HEK293 (cell line): ENCODE results near the gene PLS3.
A peak's percentile ranks its signal among the peaks of the same experiment; 100 is the strongest.

ENCODE experiments used
- CTCF ChIA-PET: fragments of 350-600 bp; formaldehyde crosslinking; extraction: SDS; loops from one replicate; lab custom pipeline; 2021; ENCODE audit warnings: antibody characterized with exemption; lab: Yijun Ruan, JAX
- POLR2A ChIA-PET: fragments of 300-600 bp; formaldehyde crosslinking; extraction: SDS; loops from one replicate; lab custom pipeline; 2020; ENCODE audit warnings: antibody characterized with exemption, inconsistent platforms; lab: Yijun Ruan, JAX
- H3K27ac ChIP-seq: fragments of 200-500 bp; sonication (Bioruptor generic); 2 replicates; pipeline ENCODE4 v1.5.1; 2014; ENCODE audit warnings: low read depth, low read length, control low read depth, inconsistent platforms; ENCODE audit errors: extremely low read depth
- H3K36me3 ChIP-seq, 2 experiments: fragments of 200-500 bp in 1 of 2; sonication (Bioruptor generic) in 1 of 2; 1 replicate in 1 of 2; 2 replicates in 1 of 2; pipeline ENCODE4 v1.5.1; 2014 to 2017; ENCODE audit warnings: inconsistent platforms in 2 of 2, low read length in 2 of 2; ENCODE audit not compliant: control insufficient read depth in 2 of 2, insufficient read depth in 1 of 2
- H3K4me1 ChIP-seq: fragments of 200-500 bp; sonication (Bioruptor generic); 2 replicates; pipeline ENCODE4 v1.5.1; 2014; ENCODE audit warnings: mild to moderate bottlenecking, low read length, inconsistent platforms; ENCODE audit not compliant: control insufficient read depth, insufficient read depth
- H3K4me3 ChIP-seq: 2 replicates; pipeline ENCODE4 v1.5.1; 2011; ENCODE audit warnings: low read depth, mild to moderate bottlenecking, control low read depth, low read length, moderate library complexity
- H3K9me3 ChIP-seq: fragments of 200-500 bp; sonication (Bioruptor generic); 2 replicates; pipeline ENCODE4 v1.5.1; 2014; ENCODE audit warnings: low read depth, low read length, inconsistent platforms; ENCODE audit not compliant: control insufficient read depth, insufficient read depth
- HOXC10 ChIP-seq: sonication (generic); formaldehyde crosslinking; IDR thresholded peaks from 2 replicates; pipeline ENCODE4 v1.8.1; 2023; ENCODE audit warnings: mild to moderate bottlenecking, missing genetic modification reagents
- OSR2 ChIP-seq: fragments of 450-650 bp; formaldehyde crosslinking; IDR thresholded peaks from 2 replicates; pipeline ENCODE4 v1.5.1; 2016; ENCODE audit warnings: missing biosample characterization, missing genetic modification characterization
- PRDM1 ChIP-seq: fragments of 450-650 bp; formaldehyde crosslinking; IDR thresholded peaks from 2 replicates; pipeline ENCODE4; 2016; ENCODE audit warnings: missing biosample characterization, missing genetic modification characterization
- SP2 ChIP-seq: fragments of 450-650 bp; formaldehyde crosslinking; IDR thresholded peaks from 2 replicates; pipeline ENCODE4 v1.5.1; 2016; ENCODE audit warnings: missing biosample characterization, missing genetic modification characterization
- SP3 ChIP-seq: fragments of 450-650 bp; formaldehyde crosslinking; IDR thresholded peaks from 2 replicates; pipeline ENCODE4 v1.5.1; 2016; ENCODE audit warnings: missing biosample characterization, missing genetic modification characterization
- SP7 ChIP-seq: fragments of 450-650 bp; formaldehyde crosslinking; IDR thresholded peaks from 2 replicates; pipeline ENCODE4 v1.5.1; 2016; ENCODE audit warnings: missing biosample characterization, missing genetic modification characterization
- ZNF114 ChIP-seq: fragments of 450-650 bp; formaldehyde crosslinking; IDR thresholded peaks from 2 replicates; pipeline ENCODE4 v1.5.0; 2017; ENCODE audit warnings: missing biosample characterization, missing genetic modification characterization
- ZNF561 ChIP-seq: fragments of 450-650 bp; IDR thresholded peaks from 2 replicates; pipeline ENCODE4 v1.5.1; 2018; ENCODE audit warnings: missing biosample characterization, missing genetic modification characterization, borderline replicate concordance
- ZSCAN30 ChIP-seq: fragments of 450-650 bp; IDR thresholded peaks from 2 replicates; pipeline ENCODE4 v1.5.1; 2018; ENCODE audit warnings: missing biosample characterization, mild to moderate bottlenecking, missing genetic modification characterization, moderate library complexity
- TF ChIP-seq, protein P1 (sequence below): fragments of 450-650 bp; formaldehyde crosslinking; IDR thresholded peaks from 2 replicates; pipeline ENCODE4 v1.5.1; 2016; ENCODE audit warnings: missing biosample characterization, missing genetic modification characterization
- TF ChIP-seq, protein P2 (sequence below): fragments of 450-650 bp; formaldehyde crosslinking; IDR thresholded peaks from 2 replicates; pipeline ENCODE4 v1.5.1; 2017; ENCODE audit warnings: missing biosample characterization, missing genetic modification characterization
- TF ChIP-seq, protein P3 (sequence below): fragments of 450-650 bp; formaldehyde crosslinking; IDR thresholded peaks from 2 replicates; pipeline ENCODE4 v1.5.1; 2017; ENCODE audit warnings: missing biosample characterization, missing genetic modification characterization
- TF ChIP-seq, protein P4 (sequence below): fragments of 450-650 bp; formaldehyde crosslinking; IDR thresholded peaks from 2 replicates; pipeline ENCODE4 v1.5.1; 2016; ENCODE audit warnings: missing biosample characterization, missing genetic modification characterization, low read depth

Gene PLS3

DNA sequence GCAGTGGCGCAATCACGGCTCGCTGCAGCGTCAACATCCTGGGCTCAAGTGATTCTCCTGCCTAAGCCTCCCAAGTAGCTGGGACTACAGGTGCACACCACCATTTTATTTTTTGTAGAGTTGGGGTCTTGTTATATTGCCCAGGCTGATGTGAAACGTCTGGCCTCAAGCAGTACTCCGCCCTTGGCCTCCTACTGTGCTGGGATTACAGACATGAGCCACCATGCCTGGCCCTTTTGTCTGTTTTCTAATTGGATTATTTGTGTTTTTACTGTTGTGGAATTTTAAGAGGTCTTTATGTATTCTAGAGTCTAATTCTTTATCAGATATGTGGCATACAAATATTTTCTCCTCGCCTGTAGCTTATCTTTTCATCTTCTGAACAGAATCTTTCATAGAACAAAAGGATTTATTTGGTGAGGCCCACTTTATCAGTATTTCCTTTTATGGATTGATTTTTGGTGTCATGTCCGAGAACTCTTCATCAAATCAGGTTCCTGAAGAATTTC, 18.9 kb downstream of the PLS3 start (continued):
- TF ChIP-seq, protein P1, sequence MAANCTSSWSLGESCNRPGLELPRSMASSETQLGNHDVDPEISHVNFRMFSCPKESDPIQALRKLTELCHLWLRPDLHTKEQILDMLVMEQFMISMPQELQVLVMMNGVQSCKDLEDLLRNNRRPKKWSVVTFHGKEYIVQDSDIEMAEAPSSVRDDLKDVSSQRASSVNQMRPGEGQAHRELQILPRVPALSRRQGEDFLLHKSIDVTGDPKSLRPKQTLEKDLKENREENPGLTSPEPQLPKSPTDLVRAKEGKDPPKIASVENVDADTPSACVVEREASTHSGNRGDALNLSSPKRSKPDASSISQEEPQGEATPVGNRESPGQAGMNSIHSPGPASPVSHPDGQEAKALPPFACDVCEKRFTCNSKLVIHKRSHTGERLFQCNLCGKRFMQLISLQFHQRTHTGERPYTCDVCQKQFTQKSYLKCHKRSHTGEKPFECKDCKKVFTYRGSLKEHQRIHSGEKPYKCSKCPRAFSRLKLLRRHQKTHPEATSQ (tag by site-specific recombination), result no peak
- no peak for TF ChIP-seq ZSCAN30 (tag by site-specific recombination)
- TF ChIP-seq, all 188 proteins: peak for 5

DNA sequence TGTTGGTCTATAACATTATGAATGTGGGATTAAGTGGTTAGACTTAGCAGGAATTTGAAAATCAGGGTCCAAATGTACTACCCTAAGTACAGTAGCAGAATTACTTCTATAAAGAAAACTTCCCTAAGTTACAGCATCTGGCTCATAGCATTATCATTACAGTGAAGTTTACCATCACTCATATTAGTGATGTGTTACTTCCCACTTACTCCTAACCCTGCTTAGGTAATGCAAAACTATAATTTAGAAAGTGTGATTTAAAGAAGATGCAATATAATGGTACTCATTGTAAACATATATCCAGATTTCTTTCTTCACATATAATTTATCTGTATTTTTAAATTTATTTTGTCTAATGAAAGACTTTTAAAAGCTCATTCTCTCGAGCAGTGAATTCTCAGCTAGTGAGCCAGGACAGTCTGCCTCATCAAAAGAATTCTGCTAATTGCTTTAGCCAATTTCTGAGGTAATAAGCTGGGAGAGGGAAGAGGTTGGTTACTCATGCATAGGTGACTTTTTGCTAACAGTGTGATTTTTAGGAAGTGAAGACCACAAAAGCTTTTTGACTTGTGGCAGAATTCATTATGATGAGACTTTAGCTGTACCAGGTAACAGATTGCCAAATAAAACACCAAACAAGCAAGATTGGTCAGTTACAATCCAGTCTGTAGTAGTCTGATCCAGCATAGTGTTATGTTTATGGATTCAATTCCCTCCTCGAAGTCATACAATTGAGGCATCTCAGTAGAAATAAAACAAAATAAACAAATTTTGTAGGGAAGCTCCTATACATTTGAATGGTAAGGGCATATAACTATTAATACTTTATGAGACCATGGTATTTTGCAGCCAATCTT, 21.0 kb downstream of the PLS3 start:
- no peak for TF ChIP-seq SP3 (tag by site-specific recombination)
- peak; percentile 56 for TF ChIP-seq OSR2 (tag by site-specific recombination)
- TF ChIP-seq SP7 (tag by site-specific recombination), result peak; percentile 70; the same call in 1 of the 2 replicates
- TF ChIP-seq, protein P2, sequence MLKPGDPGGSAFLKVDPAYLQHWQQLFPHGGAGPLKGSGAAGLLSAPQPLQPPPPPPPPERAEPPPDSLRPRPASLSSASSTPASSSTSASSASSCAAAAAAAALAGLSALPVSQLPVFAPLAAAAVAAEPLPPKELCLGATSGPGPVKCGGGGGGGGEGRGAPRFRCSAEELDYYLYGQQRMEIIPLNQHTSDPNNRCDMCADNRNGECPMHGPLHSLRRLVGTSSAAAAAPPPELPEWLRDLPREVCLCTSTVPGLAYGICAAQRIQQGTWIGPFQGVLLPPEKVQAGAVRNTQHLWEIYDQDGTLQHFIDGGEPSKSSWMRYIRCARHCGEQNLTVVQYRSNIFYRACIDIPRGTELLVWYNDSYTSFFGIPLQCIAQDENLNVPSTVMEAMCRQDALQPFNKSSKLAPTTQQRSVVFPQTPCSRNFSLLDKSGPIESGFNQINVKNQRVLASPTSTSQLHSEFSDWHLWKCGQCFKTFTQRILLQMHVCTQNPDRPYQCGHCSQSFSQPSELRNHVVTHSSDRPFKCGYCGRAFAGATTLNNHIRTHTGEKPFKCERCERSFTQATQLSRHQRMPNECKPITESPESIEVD, result peak; percentile 38
- Histone ChIP-seq H3K4me1 (peaks cover 8% of the 10 kb centered on the region; the same call in 1 of the 2 replicates), H3K9me3 (no peaks in the 10 kb centered on the region), H3K36me3 (peaks cover 7 to 15% of the 10 kb centered on the region in 2 experiments), H3K4me3 (no peak overlapping the region), H3K27ac (no peak overlapping the region)
- ChIA-PET CTCF (interaction anchor here (0.8 to 1.7 kb wide), 4 partner anchors 10 to 61 kb away, joined by 3 to 13 read pairs (median 4); no protein-coding TSS in a partner anchor), POLR2A (interaction anchor here (1.2 to 1.6 kb wide), 3 partner anchors 11 to 21 kb away, joined by 4 to 5 read pairs (median 5); partner anchors contain the start of gene PLS3)

DNA sequence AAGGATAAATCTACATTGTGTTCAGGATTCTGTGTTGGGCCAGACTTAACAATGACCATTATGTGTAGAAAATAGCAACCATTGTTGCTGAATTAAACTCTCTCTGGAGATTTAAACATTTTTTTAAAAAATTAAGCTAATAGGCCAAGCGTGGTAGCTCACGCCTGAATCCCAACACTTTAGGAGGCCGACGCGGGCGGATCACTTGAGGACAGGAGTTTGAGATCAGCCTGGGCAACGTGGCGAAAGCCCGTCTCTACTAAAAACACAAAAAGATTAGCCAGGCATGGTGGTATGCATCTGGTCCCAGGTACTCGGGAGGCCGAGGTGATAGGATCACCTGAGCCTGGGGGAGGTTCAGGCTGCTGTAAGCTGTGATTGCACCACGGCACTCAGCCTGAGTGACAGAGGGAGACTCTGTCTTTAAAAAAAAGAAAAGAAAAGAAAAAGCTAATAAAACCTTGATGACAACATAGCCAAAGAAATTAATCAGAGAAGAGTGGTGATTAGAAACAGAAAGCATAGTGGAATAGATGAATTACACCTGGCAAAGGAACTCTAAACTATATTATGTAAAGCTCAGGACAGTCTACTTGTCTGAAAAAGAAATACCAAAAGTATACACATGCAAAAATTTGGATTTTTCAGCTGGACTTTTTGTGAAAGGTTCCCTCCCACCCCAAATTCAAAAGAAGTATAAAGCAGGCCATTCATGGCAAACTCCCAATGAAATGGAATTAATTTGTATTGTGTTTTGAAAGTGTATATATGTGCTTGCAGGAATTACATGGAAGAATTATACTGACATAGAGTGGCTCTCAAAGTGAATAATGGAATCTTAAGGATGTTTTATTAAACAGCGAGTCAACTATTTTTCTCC, 21.9 kb downstream of the PLS3 start:
- H3K4me1 ChIP-seq, result peaks cover 8% of the 10 kb centered on the region; the same call in 1 of the 2 replicates
- peak; percentile 60 for TF ChIP-seq PRDM1 (tag by site-specific recombination)
- no peak for TF ChIP-seq ZNF561 (tag by site-specific recombination)
- TF ChIP-seq, protein P3, sequence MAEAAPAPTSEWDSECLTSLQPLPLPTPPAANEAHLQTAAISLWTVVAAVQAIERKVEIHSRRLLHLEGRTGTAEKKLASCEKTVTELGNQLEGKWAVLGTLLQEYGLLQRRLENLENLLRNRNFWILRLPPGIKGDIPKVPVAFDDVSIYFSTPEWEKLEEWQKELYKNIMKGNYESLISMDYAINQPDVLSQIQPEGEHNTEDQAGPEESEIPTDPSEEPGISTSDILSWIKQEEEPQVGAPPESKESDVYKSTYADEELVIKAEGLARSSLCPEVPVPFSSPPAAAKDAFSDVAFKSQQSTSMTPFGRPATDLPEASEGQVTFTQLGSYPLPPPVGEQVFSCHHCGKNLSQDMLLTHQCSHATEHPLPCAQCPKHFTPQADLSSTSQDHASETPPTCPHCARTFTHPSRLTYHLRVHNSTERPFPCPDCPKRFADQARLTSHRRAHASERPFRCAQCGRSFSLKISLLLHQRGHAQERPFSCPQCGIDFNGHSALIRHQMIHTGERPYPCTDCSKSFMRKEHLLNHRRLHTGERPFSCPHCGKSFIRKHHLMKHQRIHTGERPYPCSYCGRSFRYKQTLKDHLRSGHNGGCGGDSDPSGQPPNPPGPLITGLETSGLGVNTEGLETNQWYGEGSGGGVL, result no peak
- TF ChIP-seq, protein P2, result peak; percentile 77
- TF ChIP-seq SP2, result no peak
- TF ChIP-seq, protein P4, sequence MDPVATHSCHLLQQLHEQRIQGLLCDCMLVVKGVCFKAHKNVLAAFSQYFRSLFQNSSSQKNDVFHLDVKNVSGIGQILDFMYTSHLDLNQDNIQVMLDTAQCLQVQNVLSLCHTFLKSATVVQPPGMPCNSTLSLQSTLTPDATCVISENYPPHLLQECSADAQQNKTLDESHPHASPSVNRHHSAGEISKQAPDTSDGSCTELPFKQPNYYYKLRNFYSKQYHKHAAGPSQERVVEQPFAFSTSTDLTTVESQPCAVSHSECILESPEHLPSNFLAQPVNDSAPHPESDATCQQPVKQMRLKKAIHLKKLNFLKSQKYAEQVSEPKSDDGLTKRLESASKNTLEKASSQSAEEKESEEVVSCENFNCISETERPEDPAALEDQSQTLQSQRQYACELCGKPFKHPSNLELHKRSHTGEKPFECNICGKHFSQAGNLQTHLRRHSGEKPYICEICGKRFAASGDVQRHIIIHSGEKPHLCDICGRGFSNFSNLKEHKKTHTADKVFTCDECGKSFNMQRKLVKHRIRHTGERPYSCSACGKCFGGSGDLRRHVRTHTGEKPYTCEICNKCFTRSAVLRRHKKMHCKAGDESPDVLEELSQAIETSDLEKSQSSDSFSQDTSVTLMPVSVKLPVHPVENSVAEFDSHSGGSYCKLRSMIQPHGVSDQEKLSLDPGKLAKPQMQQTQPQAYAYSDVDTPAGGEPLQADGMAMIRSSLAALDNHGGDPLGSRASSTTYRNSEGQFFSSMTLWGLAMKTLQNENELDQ (tag by site-specific recombination), result no peak
- no peak for TF ChIP-seq HOXC10 (CRISPR knock-in tag)
- no peak for TF ChIP-seq ZNF114
- CTCF ChIA-PET, result interaction anchor here (0.8 to 1.7 kb wide), 4 partner anchors 9 to 60 kb away, joined by 3 to 13 read pairs (median 4); no protein-coding TSS in a partner anchor
- peaks cover 7 to 9% of the 10 kb centered on the region in 2 experiments for H3K36me3 ChIP-seq
- no peak overlapping the region for H3K27ac ChIP-seq
- no peak overlapping the region for H3K4me3 ChIP-seq
- POLR2A ChIA-PET, result interaction anchor here (1.2 to 1.6 kb wide), 3 partner anchors 10 to 21 kb away, joined by 4 to 5 read pairs (median 5); partner anchors contain the start of gene PLS3
- H3K9me3 ChIP-seq, result no peaks in the 10 kb centered on the region
